K562 (cell line): Measurements from ENCODE around the gene TMEM88. TPM values are rescaled to one million over a fixed set of nuclear protein-coding genes. Genes with fewer than 3 reads are reported as not detected.

Source experiments
- AFF4 ChIP-seq: sonication (generic); formaldehyde crosslinking; IDR thresholded peaks from 2 replicates; pipeline ENCODE4 v1.8.0; 2023; ENCODE audit warnings: mild to moderate bottlenecking, missing genetic modification reagents
- ATF1 ChIP-seq, 2 experiments: fragments of 450-650 bp in 1 of 2; IDR thresholded peaks; 2 replicates each; pipeline ENCODE4 v1.6.1; 2016; ENCODE audit warnings: missing compliant biosample characterization in 1 of 2, missing genetic modification characterization in 1 of 2
- ATF4 ChIP-seq: fragments of 450-650 bp; formaldehyde crosslinking; IDR thresholded peaks from 2 replicates; pipeline ENCODE4 v1.4.0; 2022; ENCODE audit warnings: mild to moderate bottlenecking, moderate library complexity
- CHD2 ChIP-seq: IDR thresholded peaks from 2 replicates; pipeline ENCODE4 v1.6.1; 2011; ENCODE audit warnings: low read depth, low read length
- CTBP1 ChIP-seq: fragments of 450-650 bp; IDR thresholded peaks from 2 replicates; pipeline ENCODE4 v1.6.1; 2016; ENCODE audit warnings: borderline replicate concordance
- DNMT1 ChIP-seq: fragments of 450-650 bp; IDR thresholded peaks from 2 replicates; pipeline ENCODE4 v1.6.1; 2016; ENCODE audit warnings: antibody characterized with exemption, mild to moderate bottlenecking
- E2F5 ChIP-seq: sonication (generic); formaldehyde crosslinking; IDR thresholded peaks from 2 replicates; pipeline ENCODE4 v1.8.0; 2022; ENCODE audit warnings: mild to moderate bottlenecking, missing genetic modification reagents
- GTF2A2 ChIP-seq: IDR thresholded peaks from 2 replicates; pipeline ENCODE4 v1.6.1; 2016; ENCODE audit warnings: mild to moderate bottlenecking, missing genetic modification characterization, missing compliant biosample characterization
- HDGF ChIP-seq: fragments of 450-650 bp; IDR thresholded peaks from 2 replicates; pipeline ENCODE4 v1.6.1; 2016
- IRF2 ChIP-seq: sonication (generic); formaldehyde crosslinking; IDR thresholded peaks from 2 replicates; pipeline ENCODE4 v1.8.1; 2022; ENCODE audit warnings: mild to moderate bottlenecking, missing genetic modification reagents
- KDM1A ChIP-seq, 2 experiments: fragments of 450-650 bp; IDR thresholded peaks; 2 replicates each; pipeline ENCODE4 v1.6.1; 2016; ENCODE audit warnings: mild to moderate bottlenecking in 2 of 2
- KLF10 ChIP-seq: fragments of 250-450 bp; sonication (Bioruptor Pico); IDR thresholded peaks from 2 replicates; pipeline ENCODE4 v1.6.1; 2021; ENCODE audit warnings: matching md5 sums
- RAD21 ChIP-seq, 2 experiments: fragments of 250-450 bp in 1 of 2; fragments of 450-650 bp in 1 of 2; sonication (Bioruptor Pico) in 1 of 2; formaldehyde crosslinking in 1 of 2; IDR thresholded peaks in 1 of 2; conservative IDR thresholded peaks in 1 of 2; 2 replicates each; pipeline versions ENCODE4 v1.4.0 to v1.8.0; 2020 to 2022; ENCODE audit warnings: mild to moderate bottlenecking in 2 of 2, moderate library complexity in 1 of 2
- SIN3B ChIP-seq: fragments of 450-650 bp; IDR thresholded peaks from 2 replicates; pipeline ENCODE4 v1.6.1; 2017; ENCODE audit warnings: low read depth, mild to moderate bottlenecking, moderate library complexity
- SMARCE1 ChIP-seq: fragments of 450-650 bp; IDR thresholded peaks from 2 replicates; pipeline ENCODE4 v1.7.1; 2016; ENCODE audit warnings: mild to moderate bottlenecking
- TBL1XR1 ChIP-seq, 2 experiments: IDR thresholded peaks; 2 replicates each; pipeline ENCODE4 v1.6.1; 2012; ENCODE audit warnings: improper control_type of control experiment in 2 of 2, low read length in 2 of 2, mild to moderate bottlenecking in 1 of 2
- TCF7L2 ChIP-seq: fragments of 150-350 bp; IDR thresholded peaks from 2 replicates; pipeline ENCODE4 v1.6.1; 2016; ENCODE audit warnings: low read depth, mild to moderate bottlenecking, low read length, moderate library complexity
- TOE1 ChIP-seq, 2 experiments: fragments of 450-650 bp in 1 of 2; sonication (generic) in 1 of 2; formaldehyde crosslinking in 1 of 2; IDR thresholded peaks; 2 replicates each; pipeline versions ENCODE4 v1.7.1 to v1.8.0; 2016 to 2022; ENCODE audit warnings: borderline replicate concordance in 2 of 2, mild to moderate bottlenecking in 2 of 2, antibody characterized with exemption in 1 of 2, inconsistent platforms in 1 of 2, low read depth in 1 of 2, missing genetic modification reagents in 1 of 2, moderate library complexity in 1 of 2
- TRIM25 ChIP-seq: fragments of 450-650 bp; IDR thresholded peaks from 2 replicates; pipeline ENCODE4 v1.7.0; 2016; ENCODE audit warnings: borderline replicate concordance
- ZNF133 ChIP-seq: fragments of 250-450 bp; sonication (Bioruptor Pico); IDR thresholded peaks from 2 replicates; pipeline ENCODE4 v1.4.0; 2020; ENCODE audit warnings: mild to moderate bottlenecking
- ZNF695 ChIP-seq: fragments of 450-650 bp; formaldehyde crosslinking; IDR thresholded peaks from 2 replicates; pipeline ENCODE4 v1.4.0; 2020; ENCODE audit warnings: mild to moderate bottlenecking, moderate library complexity
- polyA plus RNA-seq, 8 experiments: library from polyadenylated mRNA; depleted of rRNA in 4 of 8; stranded (reverse) in 5 of 8; unstranded in 3 of 8; fragments of >200 nt; fragmentation: Nextera tagmentation in 2 of 8; fragmentation: Illumina TruSeq in 1 of 8; extraction: Ambion mirVana in 2 of 8; extraction: Trizol in 1 of 8; gene quantifications; 2 replicates each; pipeline versions ENCODE4 v1.2.1 to v1.2.3, GENCODE V29; 2011 to 2014; ENCODE audit warnings: inconsistent platforms in 1 of 8, missing spikeins in 1 of 8
- total RNA-seq, 7 experiments: library from RNA; depleted of rRNA in 6 of 7; stranded (reverse); fragments of >200 nt in 6 of 7; fragmentation: Illumina TruSeq in 2 of 7; extraction: Trizol in 2 of 7; gene quantifications; 2 replicates each; pipeline versions ENCODE4 v1.2.1 to v1.2.3, GENCODE V29; 2011 to 2021; ENCODE audit warnings: low replicate concordance in 1 of 7

TMEM88 gene
- total and polyA plus RNA-seq, 9 of the 15 experiments (the other 6 are each of a cell fraction or from before 2014, with no cell fraction given): 0.10 to 1.4 (median 0.36) TPM; not detected in 3

- TF ChIP-seq TOE1 (IDR thresholded peaks at IDR 0.05; ENCODE audit: borderline replicate concordance): no peak
- TF ChIP-seq TOE1 (CRISPR knock-in tag; IDR thresholded peaks at IDR 0.05; ENCODE audit: borderline replicate concordance, low read depth): no peak
- TF ChIP-seq KDM1A (IDR thresholded peaks at IDR 0.05): no peak
- TF ChIP-seq IRF2: no peak
- TF ChIP-seq ATF4 (CRISPR knock-in tag): no peak
- no peak for TF ChIP-seq ATF1 (CRISPR knock-in tag; IDR thresholded peaks at IDR 0.05)
- peak; percentile 82 for TF ChIP-seq ATF1 (tag; IDR thresholded peaks at IDR 0.05)
- TF ChIP-seq ZNF695 (CRISPR knock-in tag): no peak
- TF ChIP-seq AFF4: 0 out of 2 replicates have a peak, but pooled peaks have one; percentile 56
- TF ChIP-seq TCF7L2: no peak
- no peak for TF ChIP-seq DNMT1
- no peak for TF ChIP-seq TRIM25
- peak; percentile 74 for TF ChIP-seq CHD2
- no peak for TF ChIP-seq HDGF
- no peak for TF ChIP-seq E2F5 (CRISPR knock-in tag)
- peak; percentile 46 for TF ChIP-seq CTBP1
- 0 out of 4 replicates have a peak, but pooled peaks of 1 of the 2 experiments have one; percentile 31 for TF ChIP-seq TBL1XR1 (IDR thresholded peaks at IDR 0.05; ENCODE audit: low read length in 2 of 2)
- TF ChIP-seq SMARCE1: no peak
- TF ChIP-seq ZNF133 (CRISPR knock-in tag): no peak
- TF ChIP-seq GTF2A2 (tag): no peak
- peak; percentile 43 to 77 for TF ChIP-seq RAD21 (CRISPR knock-in tag; conservative IDR thresholded peaks at IDR 0.05 in 1 of 2, IDR thresholded peaks at IDR 0.05 in 1 of 2)
- no peak for TF ChIP-seq KLF10 (CRISPR knock-in tag)
- peak; percentile 32; the same call in 1 of the 2 replicates for TF ChIP-seq SIN3B
These were observed 19.7 kb upstream of the TMEM88 start (continued) for GRCh38 chr17:7834957-7835813.
